Stimulated activated CD4-positive, alpha-beta T cell treated with anti-CD3 and anti-CD28 coated beads, Interleukin-4, amount 100 ng/mL, for 24 hours (primary cell): ENCODE data around the gene MEFV.
A peak's percentile ranks its signal among the peaks of the same experiment; 100 is the strongest.

Experiments used
- DNase-seq: peaks from one replicate; pipeline ENCODE4 v3.0.0-alpha.2; 2020

Gene MEFV

GRCh38 chr16:3264137-3265036 is 8.0 kb upstream of the MEFV start:
- DNase-seq = peak; percentile 99

DNA sequence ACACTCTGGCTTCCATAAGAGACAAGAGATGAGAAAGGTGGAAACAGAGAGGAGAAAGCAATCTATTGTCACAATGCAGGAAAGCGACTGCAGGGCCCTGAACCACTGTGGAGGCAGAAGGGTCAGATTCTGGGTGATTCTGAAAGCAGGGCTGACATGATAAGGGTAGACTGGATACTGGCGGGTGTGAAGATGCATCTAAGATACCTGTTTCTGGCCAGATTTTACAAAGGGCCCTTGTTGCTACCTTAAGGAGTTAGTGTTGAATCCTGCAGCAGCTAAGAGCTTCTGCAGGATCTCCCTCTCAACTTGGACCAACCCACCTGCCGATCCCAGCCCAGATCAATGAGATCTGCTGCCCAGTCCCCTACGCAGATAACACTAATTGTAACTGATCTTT is 6.1 kb upstream of the MEFV start:
- DNase-seq = no peak

- DNase-seq = no peak
These were observed 3.4 kb upstream of the MEFV start for GRCh38 chr16:3259836-3260235.

- DNase-seq = no peak
These were observed 533 bp upstream of the MEFV start for GRCh38 chr16:3256866-3257465.

DNA sequence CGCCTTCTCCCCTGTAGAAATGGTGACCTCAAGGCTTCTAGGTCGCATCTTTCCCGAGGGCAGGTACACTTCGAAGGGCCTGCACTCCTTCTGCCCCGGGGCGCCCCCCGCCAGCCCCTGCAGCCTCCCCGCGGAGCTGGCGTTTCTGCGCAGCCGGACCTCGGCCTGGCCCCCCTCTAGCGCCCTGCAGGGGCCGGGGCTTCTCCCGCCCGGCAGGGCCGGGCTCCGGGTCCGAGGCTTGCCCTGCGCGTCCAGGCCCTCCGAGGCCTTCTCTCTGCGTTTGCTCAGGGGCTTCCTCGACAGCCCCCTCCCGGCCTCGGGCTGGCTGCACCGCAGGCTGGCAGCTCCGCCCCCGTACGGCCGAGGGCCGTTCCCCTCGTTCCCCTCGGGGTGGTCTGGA is 2.1 kb downstream of the MEFV start:
- DNase-seq = no peak

DNA sequence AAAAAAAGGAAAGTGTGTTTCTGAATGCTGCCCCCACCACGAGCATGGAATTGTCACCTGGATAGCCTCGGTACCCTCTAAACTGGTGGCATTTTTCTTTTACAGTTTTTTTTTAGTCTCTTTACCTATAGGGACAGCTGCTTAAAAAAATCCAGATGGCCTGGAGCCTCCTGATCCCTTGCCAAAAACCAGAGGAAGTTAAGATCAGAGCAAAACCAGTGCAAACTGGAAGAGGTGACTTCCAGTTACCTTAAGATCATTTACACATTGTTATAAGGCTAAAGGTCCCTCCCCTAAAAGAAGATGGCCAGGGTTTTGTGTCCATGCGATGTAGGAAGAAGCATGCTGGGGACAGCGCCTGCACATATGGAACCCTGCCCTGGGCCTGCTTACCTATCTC is 3.5 kb downstream of the MEFV start:
- no peak for DNase-seq

DNA sequence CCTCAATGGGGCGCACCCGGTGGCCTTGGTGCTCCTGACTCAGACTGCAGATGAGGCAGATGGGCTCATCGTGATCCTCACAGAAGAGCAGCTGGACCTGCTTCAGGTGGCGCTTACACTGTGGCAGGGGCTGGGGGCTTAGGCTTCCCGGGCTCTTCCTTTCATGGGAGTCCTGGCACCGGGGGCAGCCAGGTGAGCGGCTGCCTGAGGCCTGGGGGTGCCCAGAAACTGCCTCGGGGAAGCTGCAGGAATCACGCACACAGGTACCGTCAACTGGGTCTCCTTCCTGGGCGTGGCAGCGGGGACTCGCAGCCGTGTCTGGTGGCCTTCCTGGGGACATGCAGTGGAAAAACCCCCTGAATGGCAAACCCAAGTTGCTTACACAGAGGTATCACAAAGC is 7.0 kb downstream of the MEFV start:
- no peak for DNase-seq

DNA sequence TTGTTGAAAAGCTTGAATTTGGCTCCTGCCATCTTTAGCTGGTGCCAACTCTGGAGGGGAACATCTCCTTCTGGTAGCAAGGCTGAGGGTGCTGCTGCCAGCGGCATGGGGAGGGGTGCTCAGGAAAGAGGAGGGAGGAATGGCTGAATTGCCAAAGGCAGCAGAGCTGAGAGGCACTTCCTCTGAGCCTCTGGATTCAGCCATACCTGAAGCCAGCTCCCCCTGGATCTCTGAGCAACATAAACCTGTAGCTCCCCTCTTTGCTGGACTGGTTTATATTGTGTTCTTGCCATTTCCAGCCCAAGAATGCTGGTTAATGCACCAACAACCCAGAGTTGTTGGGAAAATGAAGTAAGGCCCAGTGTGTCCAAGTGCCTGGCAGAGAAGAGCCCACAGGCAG is 7.4 kb downstream of the MEFV start:
- no peak for DNase-seq

GRCh38 chr16:3248596-3248995 is 7.8 kb downstream of the MEFV start:
- no peak for DNase-seq

- no peak for DNase-seq
These were observed 9.6 kb downstream of the MEFV start for GRCh38 chr16:3246876-3247275.

- DNase-seq = no peak
These were observed 10.4 kb downstream of the MEFV start for GRCh38 chr16:3246002-3246401.

DNA sequence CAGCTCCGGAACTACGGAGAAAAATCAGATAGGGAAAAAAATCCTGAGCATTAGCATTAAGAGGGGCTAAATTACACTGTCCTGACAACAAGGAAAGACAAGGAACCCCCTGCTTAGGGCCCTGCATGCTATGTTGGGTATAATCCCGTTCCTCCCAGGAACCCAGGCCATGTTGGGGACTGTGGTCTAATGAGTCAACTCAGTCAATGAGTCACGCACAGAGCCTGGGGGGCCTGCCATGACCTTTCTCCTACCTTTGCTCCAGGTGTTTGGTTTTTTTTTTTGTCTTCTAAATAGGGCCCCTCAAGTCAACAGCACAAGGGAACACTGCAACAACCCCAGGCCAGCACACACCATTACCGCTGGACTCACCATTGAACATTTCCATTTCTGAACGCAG is 12.6 kb downstream of the MEFV start:
- no peak for DNase-seq

- DNase-seq = no peak
These were observed 13.7 kb downstream of the MEFV start for GRCh38 chr16:3242709-3243108.

- no peak for DNase-seq
These were observed 14.7 kb downstream of the MEFV start for GRCh38 chr16:3241761-3242160.

- DNase-seq = peak; percentile 23
These were observed 20.4 kb downstream of the MEFV start for GRCh38 chr16:3235856-3236669.

- DNase-seq = peak; percentile 94
These were observed 21.4 kb downstream of the MEFV start, which contains the start of gene ZNF200 for GRCh38 chr16:3234857-3235561. TSS of gene ZNF200 (minus strand) at chr16:3235158. CDS start at chr16:3233755, 1,403 bp downstream.

DNA sequence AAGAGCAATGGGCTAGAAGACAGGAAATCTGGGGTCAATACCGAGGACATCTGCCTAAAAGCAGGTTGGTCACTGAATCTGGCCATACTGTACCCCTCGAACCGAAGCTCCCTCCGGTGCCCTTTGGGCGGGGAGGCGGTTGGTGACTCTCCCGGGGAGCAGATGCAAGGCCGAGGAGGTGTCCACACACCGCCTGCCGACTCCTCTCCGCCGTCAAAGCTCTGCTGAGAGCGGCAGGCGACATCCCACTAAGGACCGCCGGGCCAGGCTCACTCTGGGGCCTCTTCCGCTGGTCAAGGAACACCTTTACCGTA is 21.9 kb downstream of the MEFV start:
- DNase-seq = no peak

- DNase-seq = no peak
These were observed 32.4 kb downstream of the MEFV start for GRCh38 chr16:3223913-3224515.

DNA sequence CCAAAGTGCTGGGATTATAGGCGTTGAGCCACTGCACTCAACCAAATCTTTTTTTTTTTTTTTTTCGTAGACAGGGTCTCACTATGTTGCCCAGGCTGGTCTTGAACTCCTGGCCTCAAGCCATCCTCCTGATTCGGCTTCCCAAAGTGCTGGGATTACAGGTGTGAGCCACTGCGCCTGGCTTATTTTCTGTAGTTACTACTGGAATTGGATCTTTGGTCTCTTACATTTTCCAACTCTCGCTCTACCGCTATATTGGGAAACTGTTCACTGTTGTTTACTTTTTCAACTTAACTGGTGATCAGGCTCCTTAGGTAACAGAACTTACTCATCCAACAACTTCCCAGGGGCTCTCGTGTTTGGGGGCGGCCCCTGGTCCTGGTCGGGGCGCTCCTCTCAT is 35.6 kb downstream of the MEFV start:
- DNase-seq = no peak

- no peak for DNase-seq
These were observed 40.2 kb downstream of the MEFV start for GRCh38 chr16:3216263-3216640.

- DNase-seq = peak; percentile 7
These were observed 40.7 kb downstream of the MEFV start for GRCh38 chr16:3215601-3216262.
